HCT116 (cell line): ENCODE results near the gene MICAL1. TPM values are rescaled to one million over a fixed set of nuclear protein-coding genes. Genes with fewer than 3 reads are reported as not detected.

Experiments
- ATAC-seq: fragments of 200-7000 bp; cut with Tn5 transposase; 2 replicates; pipeline ENCODE4 v1.9.1; 2020; ENCODE audit warnings: mild to moderate bottlenecking, moderate library complexity
- BruUV-seq: library from RNA; stranded (reverse); fragments of 400-500 nt; replicated peaks from 2 replicates; lab custom pipeline; 2021; lab: Mats Ljungman, UMichigan
- CTCF ChIA-PET: fragments of 300-600 bp; sonication (Branson Sonifier 250); formaldehyde crosslinking; loops from one replicate; lab custom pipeline; 2021; ENCODE audit warnings: antibody characterized with exemption; lab: Charles Lee
- POLR2A ChIA-PET: fragments of 300-600, 350-600 bp; sonication (Branson Sonifier 250); formaldehyde crosslinking; loops from one replicate; lab custom pipeline; 2021; ENCODE audit warnings: antibody characterized with exemption; lab: Charles Lee
- RAD21 ChIA-PET, 2 experiments: fragments of 300-600 bp; sonication (Branson Sonifier 250); formaldehyde crosslinking; loops; one replicate each; lab custom pipeline; 2023; ENCODE audit warnings: low total read pairs in 2 of 2; ENCODE audit not compliant: uncharacterized antibody in 2 of 2, unreplicated experiment in 2 of 2, low non-redundant PET in 1 of 2; lab: Charles Lee
- DNase-seq: peaks from one replicate; pipeline ENCODE4 v3.0.0-alpha.2; 2010; ENCODE audit warnings: low read depth, low spot score
- H2AFZ ChIP-seq: fragments of 200-600 bp; shearing (Covaris generic), sonication (generic); 2 replicates; pipeline ENCODE4 v1.6.1; 2017; ENCODE audit warnings: low read depth, mixed run types, mixed read lengths, antibody characterized with exemption, low read length; ENCODE audit not compliant: poor library complexity, severe bottlenecking
- H3K27ac ChIP-seq: 2 replicates; pipeline ENCODE4 v1.5.1; 2012; ENCODE audit warnings: low read depth, low read length
- H3K27me3 ChIP-seq: fragments of 200-600 bp; sonication (generic); 2 replicates; pipeline ENCODE4 v1.6.1; 2016; ENCODE audit warnings: mixed run types, low read length, mixed read lengths; ENCODE audit not compliant: insufficient read depth
- H3K36me3 ChIP-seq, 2 experiments: fragments of 200-500 bp in 1 of 2; fragments of 200-600 bp in 1 of 2; sonication (Bioruptor generic) in 1 of 2; sonication (generic) in 1 of 2; 2 replicates each; pipeline versions ENCODE4 v1.5.1 to v1.6.1; 2014 to 2016; ENCODE audit warnings: low read length in 2 of 2, inconsistent platforms in 1 of 2, mixed read lengths in 1 of 2, mixed run types in 1 of 2; ENCODE audit not compliant: insufficient read depth in 2 of 2, control insufficient read depth in 1 of 2
- H3K4me1 ChIP-seq, 2 experiments: fragments of 200-600 bp in 1 of 2; sonication (generic) in 1 of 2; 2 replicates each; pipeline versions ENCODE4 v1.5.1 to v1.6.1; 2012 to 2017; ENCODE audit warnings: low read length in 2 of 2, inconsistent platforms in 1 of 2, mild to moderate bottlenecking in 1 of 2, mixed read lengths in 1 of 2, mixed run types in 1 of 2, moderate library complexity in 1 of 2; ENCODE audit not compliant: insufficient read depth in 2 of 2, control insufficient read depth in 1 of 2
- H3K4me2 ChIP-seq: fragments of 200-600 bp; sonication (generic); 2 replicates; pipeline ENCODE4 v1.6.1; 2017; ENCODE audit warnings: mixed run types, low read length, mixed read lengths
- H3K4me3 ChIP-seq, 2 experiments: fragments of 200-600 bp in 1 of 2; sonication (generic) in 1 of 2; replicated peaks in 1 of 2; 2 replicates each; pipeline ENCODE4 v1.5.1; 2011 to 2016; ENCODE audit warnings: low read length in 2 of 2, control low read depth in 1 of 2, low read depth in 1 of 2, mild to moderate bottlenecking in 1 of 2, mixed read lengths in 1 of 2, mixed run types in 1 of 2
- H3K79me2 ChIP-seq: fragments of 200-600 bp; sonication (generic); 2 replicates; pipeline ENCODE4 v1.6.1; 2017; ENCODE audit warnings: mild to moderate bottlenecking, mixed run types, low read length, moderate library complexity, mixed read lengths; ENCODE audit not compliant: insufficient read depth
- H3K9ac ChIP-seq: fragments of 200-600 bp; sonication (generic); 2 replicates; pipeline ENCODE4 v1.6.1; 2016; ENCODE audit warnings: low read length, mixed read lengths
- H3K9me2 ChIP-seq: fragments of 200-600 bp; sonication (generic), shearing (Covaris generic); 2 replicates; pipeline ENCODE4 v1.6.1; 2017; ENCODE audit warnings: mixed run types, mild to moderate bottlenecking, moderate library complexity; ENCODE audit not compliant: insufficient read depth
- H3K9me3 ChIP-seq, 2 experiments: fragments of 200-500 bp in 1 of 2; fragments of 200-600 bp in 1 of 2; sonication (Bioruptor generic) in 1 of 2; sonication (generic) in 1 of 2; 2 replicates each; pipeline ENCODE4 v1.6.1; 2014 to 2017; ENCODE audit warnings: low read length in 2 of 2, mixed read lengths in 2 of 2, inconsistent platforms in 1 of 2, low read depth in 1 of 2, mild to moderate bottlenecking in 1 of 2, mixed run types in 1 of 2, moderate library complexity in 1 of 2; ENCODE audit not compliant: control insufficient read depth in 1 of 2, insufficient read depth in 1 of 2
- H4K20me1 ChIP-seq: fragments of 200-600 bp; sonication (generic), shearing (Covaris generic); 2 replicates; pipeline ENCODE4 v1.6.1; 2017; ENCODE audit warnings: mixed run types, mild to moderate bottlenecking, moderate library complexity; ENCODE audit not compliant: insufficient read depth
- CBX3 ChIP-seq: IDR thresholded peaks from 2 replicates; pipeline ENCODE4 v1.6.1; 2012; ENCODE audit warnings: low read depth
- CEBPB ChIP-seq: IDR thresholded peaks from 2 replicates; pipeline ENCODE4 v1.6.1; 2012; ENCODE audit warnings: low read depth
- EGR1 ChIP-seq: IDR thresholded peaks from 2 replicates; pipeline ENCODE4 v1.6.1; 2012; ENCODE audit warnings: low read depth
- ELF1 ChIP-seq: IDR thresholded peaks from 2 replicates; pipeline ENCODE4 v1.6.1; 2012; ENCODE audit warnings: low read depth, borderline replicate concordance
- EZH2 ChIP-seq: fragments of 200-600 bp; sonication (generic); IDR thresholded peaks from 2 replicates; pipeline ENCODE4 v1.6.1; 2017; ENCODE audit warnings: antibody characterized with exemption, mixed run types
- FOSL1 ChIP-seq: IDR thresholded peaks from 2 replicates; pipeline ENCODE4 v1.6.1; 2012; ENCODE audit warnings: low read depth
- POLR2A ChIP-seq: IDR thresholded peaks from 2 replicates; pipeline ENCODE4 v1.7.0; 2011; ENCODE audit warnings: borderline replicate concordance; ENCODE audit not compliant: insufficient read depth, insufficient read length; ENCODE audit errors: extremely low read depth
- POLR2AphosphoS5 ChIP-seq: IDR thresholded peaks from 2 replicates; pipeline ENCODE4 v1.6.1; 2011; ENCODE audit warnings: mild to moderate bottlenecking, low read depth, low read length, moderate library complexity
- SIN3A ChIP-seq: IDR thresholded peaks from 2 replicates; pipeline ENCODE4 v1.6.1; 2012; ENCODE audit warnings: low read depth
- SP1 ChIP-seq: IDR thresholded peaks from 2 replicates; pipeline ENCODE4 v1.6.1; 2012; ENCODE audit warnings: low read depth
- TCF7L2 ChIP-seq: IDR thresholded peaks from 2 replicates; pipeline ENCODE4 v1.7.0; 2011; ENCODE audit warnings: borderline replicate concordance, inconsistent platforms; ENCODE audit not compliant: insufficient read depth, insufficient read length; ENCODE audit errors: extremely low read depth
- YY1 ChIP-seq: IDR thresholded peaks from 2 replicates; pipeline ENCODE4 v1.6.1; 2011; ENCODE audit warnings: low read length, low read depth, moderate library complexity, mild to moderate bottlenecking; ENCODE audit not compliant: insufficient replicate concordance; ENCODE audit errors: extremely low read depth
- ZFX ChIP-seq: fragments of 450-650 bp; IDR thresholded peaks from 2 replicates; pipeline ENCODE4 v1.6.1; 2017
- intact Hi-C: fragments of 100-400 bp; cut with micrococcal nuclease; formaldehyde crosslinking; loops from 2 replicates; pipeline ENCODE4 v1.10.0; 2022
- total RNA-seq: library from RNA; stranded (reverse); gene quantifications from one replicate; pipeline ENCODE4 v1.2.1, GENCODE V29; 2021; ENCODE audit not compliant: unreplicated experiment
- TF ChIP-seq, protein P1 (sequence below): IDR thresholded peaks from 2 replicates; pipeline ENCODE4 v1.6.1; 2011; ENCODE audit warnings: mild to moderate bottlenecking, low read length, moderate library complexity; ENCODE audit not compliant: insufficient replicate concordance; ENCODE audit errors: extremely low read depth
- TF ChIP-seq, protein P2 (sequence below): IDR thresholded peaks from 2 replicates; pipeline ENCODE4 v1.6.1; 2012

Gene MICAL1
- total RNA-seq, 1 experiment from 2014 or later = 23.9 TPM

DNA sequence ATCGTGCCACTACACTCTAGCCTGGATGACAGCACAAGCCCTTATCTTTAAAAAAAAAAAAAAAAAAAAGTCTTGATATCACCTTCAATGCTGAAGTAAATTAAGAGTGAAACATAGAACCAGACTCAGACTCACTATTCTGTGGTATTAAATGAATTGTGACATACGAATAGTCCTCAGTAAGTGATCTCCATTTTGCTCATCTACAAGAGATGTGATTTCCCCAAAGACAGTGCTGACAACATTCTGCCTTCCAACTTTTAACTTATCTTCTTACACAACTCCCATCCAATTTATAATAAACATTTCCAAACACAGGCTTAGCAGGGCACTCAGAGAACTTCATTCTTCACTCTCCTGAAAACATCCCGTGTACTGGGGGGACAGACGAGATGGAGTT lies 19.4 kb upstream of the MICAL1 start:
- H3K4me3 ChIP-seq = no peak overlapping the region
- H3K9me3 ChIP-seq = no peaks in the 10 kb centered on the region
- intact Hi-C loops = no loop called here
- no peaks in the 10 kb centered on the region for H3K4me1 ChIP-seq
- H3K27me3 ChIP-seq = no peaks in the 10 kb centered on the region
- no peak overlapping the region for H3K9ac ChIP-seq
- DNase-seq (no peak), ATAC-seq (no peak)
- peaks cover 80% of the 10 kb centered on the region for H3K79me2 ChIP-seq
- H3K27ac ChIP-seq = no peak overlapping the region
- peaks cover 39 to 56% of the 10 kb centered on the region in 2 experiments for H3K36me3 ChIP-seq
- no peak overlapping the region for H2AFZ ChIP-seq
- ChIA-PET POLR2A (no interaction called here), CTCF (no interaction called here), RAD21 (no interaction called here)
- no peaks in the 10 kb centered on the region for H4K20me1 ChIP-seq
- BruUV-seq = no TSS peak
- no peak overlapping the region for H3K4me2 ChIP-seq
- no peaks in the 10 kb centered on the region for H3K9me2 ChIP-seq
- TF ChIP-seq ELF1 (no peak), CBX3 (no peak)
- TF ChIP-seq, protein P1, sequence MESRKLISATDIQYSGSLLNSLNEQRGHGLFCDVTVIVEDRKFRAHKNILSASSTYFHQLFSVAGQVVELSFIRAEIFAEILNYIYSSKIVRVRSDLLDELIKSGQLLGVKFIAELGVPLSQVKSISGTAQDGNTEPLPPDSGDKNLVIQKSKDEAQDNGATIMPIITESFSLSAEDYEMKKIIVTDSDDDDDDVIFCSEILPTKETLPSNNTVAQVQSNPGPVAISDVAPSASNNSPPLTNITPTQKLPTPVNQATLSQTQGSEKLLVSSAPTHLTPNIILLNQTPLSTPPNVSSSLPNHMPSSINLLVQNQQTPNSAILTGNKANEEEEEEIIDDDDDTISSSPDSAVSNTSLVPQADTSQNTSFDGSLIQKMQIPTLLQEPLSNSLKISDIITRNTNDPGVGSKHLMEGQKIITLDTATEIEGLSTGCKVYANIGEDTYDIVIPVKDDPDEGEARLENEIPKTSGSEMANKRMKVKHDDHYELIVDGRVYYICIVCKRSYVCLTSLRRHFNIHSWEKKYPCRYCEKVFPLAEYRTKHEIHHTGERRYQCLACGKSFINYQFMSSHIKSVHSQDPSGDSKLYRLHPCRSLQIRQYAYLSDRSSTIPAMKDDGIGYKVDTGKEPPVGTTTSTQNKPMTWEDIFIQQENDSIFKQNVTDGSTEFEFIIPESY = no peak

DNA sequence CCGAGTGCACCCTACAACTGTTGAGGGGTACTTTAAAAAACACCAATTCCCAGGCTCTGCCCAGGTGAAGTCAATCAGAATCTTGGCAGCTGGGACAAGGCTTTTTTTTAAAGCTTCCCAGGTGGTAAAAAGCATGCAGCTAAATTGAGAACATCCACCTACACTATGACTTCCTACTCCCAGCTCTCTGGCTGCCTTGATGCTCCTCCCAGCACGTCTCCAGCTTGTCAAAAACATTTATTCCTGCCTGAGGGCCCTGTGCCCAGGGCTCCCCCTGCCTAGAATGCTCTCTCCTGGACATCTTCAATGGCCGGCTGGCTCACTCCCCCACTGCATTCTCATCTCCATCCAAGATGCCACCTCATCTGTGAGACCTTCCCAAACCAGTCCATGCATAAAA lies 17.5 kb upstream of the MICAL1 start:
- Histone ChIP-seq H3K4me1 (no peaks in the 10 kb centered on the region), H3K27ac (no peak overlapping the region), H3K4me3 (no peak overlapping the region), H3K9me3 (no peaks in the 10 kb centered on the region), H3K79me2 (peaks cover 67% of the 10 kb centered on the region), H3K36me3 (peaks cover 41 to 67% of the 10 kb centered on the region in 2 experiments), H2AFZ (no peak overlapping the region), H4K20me1 (no peaks in the 10 kb centered on the region), H3K9ac (no peak overlapping the region), H3K9me2 (no peaks in the 10 kb centered on the region), H3K27me3 (no peaks in the 10 kb centered on the region), H3K4me2 (no peak overlapping the region)
- no TSS peak for BruUV-seq
- ATAC-seq = no peak
- CTCF ChIA-PET = no interaction called here
- RAD21 ChIA-PET = no interaction called here
- DNase-seq = no peak
- POLR2A ChIA-PET = no interaction called here
- intact Hi-C loops = no loop called here
- TF ChIP-seq CEBPB (no peak), SIN3A (no peak), EGR1 (no peak), ELF1 (no peak), CBX3 (no peak), FOSL1 (no peak), ZFX (no peak), POLR2AphosphoS5 (no peak), SP1 (no peak), EZH2 (no peak), TCF7L2 (no peak), POLR2A (no peak), YY1 (no peak)
- TF ChIP-seq, protein P1 = no peak
- TF ChIP-seq, protein P2, sequence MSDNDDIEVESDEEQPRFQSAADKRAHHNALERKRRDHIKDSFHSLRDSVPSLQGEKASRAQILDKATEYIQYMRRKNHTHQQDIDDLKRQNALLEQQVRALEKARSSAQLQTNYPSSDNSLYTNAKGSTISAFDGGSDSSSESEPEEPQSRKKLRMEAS = no peak
